Caco-2 (cell line): ENCODE data around the gene STAC2. TPM values are rescaled to one million over a fixed set of nuclear protein-coding genes. Genes with fewer than 3 reads are reported as not detected.

Source experiments
- BruUV-seq: library from RNA; stranded (reverse); fragments of 400-500 nt; replicated peaks from 2 replicates; lab custom pipeline; 2021; lab: Mats Ljungman, UMichigan
- CTCF ChIA-PET: fragments of 300-600 bp; sonication (Branson Sonifier 250); formaldehyde crosslinking; loops from one replicate; lab custom pipeline; 2022; ENCODE audit warnings: antibody characterized with exemption; lab: Charles Lee
- POLR2A ChIA-PET: fragments of 300-600 bp; sonication (Branson Sonifier 250); formaldehyde crosslinking; loops from one replicate; lab custom pipeline; 2022; ENCODE audit warnings: antibody characterized with exemption; lab: Charles Lee
- DNase-seq, 2 experiments: peaks; one replicate each; pipeline versions ENCODE4 v3.0.0 to v3.0.0-alpha.2; 2020 to 2022
- H3K27me3 ChIP-seq: replicated peaks from 2 replicates; pipeline ENCODE4 v1.6.0; 2011; ENCODE audit warnings: low read length; ENCODE audit not compliant: control insufficient read depth, insufficient read depth
- H3K36me3 ChIP-seq: 2 replicates; pipeline ENCODE4 v1.5.1; 2011; ENCODE audit warnings: low read length; ENCODE audit not compliant: control insufficient read depth, insufficient read depth
- H3K4me1 ChIP-seq: fragments of 250-450 bp; sonication (Bioruptor Pico); 2 replicates; pipeline ENCODE4 v1.5.1; 2020; ENCODE audit warnings: mild to moderate bottlenecking
- H3K4me3 ChIP-seq: 2 replicates; pipeline ENCODE4 v1.5.1; 2011; ENCODE audit warnings: low read depth, mild to moderate bottlenecking, control low read depth, low read length
- H3K9me3 ChIP-seq: fragments of 250-450 bp; sonication (Bioruptor Pico); 2 replicates; pipeline ENCODE4 v1.5.1; 2020; ENCODE audit warnings: mild to moderate bottlenecking, moderate library complexity
- H3K27ac Mint-ChIP-seq: one replicate; pipeline ENCODE4 v1.8.0; 2022; ENCODE audit warnings: mixed read lengths; ENCODE audit not compliant: unreplicated experiment
- H3K27me3 Mint-ChIP-seq: one replicate; pipeline ENCODE4 v1.8.0; 2022; ENCODE audit warnings: mixed read lengths; ENCODE audit not compliant: insufficient read depth, unreplicated experiment
- H3K36me3 Mint-ChIP-seq: one replicate; pipeline ENCODE4 v1.8.0; 2022; ENCODE audit warnings: mild to moderate bottlenecking, mixed read lengths; ENCODE audit not compliant: insufficient read depth, unreplicated experiment
- H3K4me1 Mint-ChIP-seq: one replicate; pipeline ENCODE4 v1.8.0; 2022; ENCODE audit warnings: low read depth, mixed read lengths; ENCODE audit not compliant: unreplicated experiment
- H3K4me3 Mint-ChIP-seq: one replicate; pipeline ENCODE4 v1.8.0; 2022; ENCODE audit warnings: mild to moderate bottlenecking, moderate library complexity, mixed read lengths; ENCODE audit not compliant: unreplicated experiment
- H3K9me3 Mint-ChIP-seq: one replicate; pipeline ENCODE4 v1.8.0; 2022; ENCODE audit warnings: mixed read lengths; ENCODE audit not compliant: unreplicated experiment
- intact Hi-C: fragments of 100-400 bp; cut with micrococcal nuclease; formaldehyde crosslinking; loops from one replicate; pipeline ENCODE4 v1.10.0; 2022; ENCODE audit not compliant: unreplicated experiment
- total RNA-seq: library from RNA; stranded (reverse); gene quantifications from 2 replicates; pipeline ENCODE4 v1.2.3, GENCODE V29; 2022
- TF ChIP-seq, protein P1 (sequence below), 2 experiments: fragments of 200-600 bp in 1 of 2; IDR thresholded peaks; 1 replicate in 1 of 2; 2 replicates in 1 of 2; pipeline versions ENCODE4 v1.5.1 to v1.8.0; 2011 to 2022; ENCODE audit warnings: antibody characterized with exemption in 1 of 2, control low read depth in 1 of 2, inconsistent platforms in 1 of 2, low read depth in 1 of 2, low read length in 1 of 2, mild to moderate bottlenecking in 1 of 2, moderate library complexity in 1 of 2; ENCODE audit not compliant: insufficient read depth in 1 of 2, severe bottlenecking in 1 of 2, unreplicated experiment in 1 of 2

STAC2 gene
- total RNA-seq, 1 experiment from 2014 or later: 0.09 TPM

DNA sequence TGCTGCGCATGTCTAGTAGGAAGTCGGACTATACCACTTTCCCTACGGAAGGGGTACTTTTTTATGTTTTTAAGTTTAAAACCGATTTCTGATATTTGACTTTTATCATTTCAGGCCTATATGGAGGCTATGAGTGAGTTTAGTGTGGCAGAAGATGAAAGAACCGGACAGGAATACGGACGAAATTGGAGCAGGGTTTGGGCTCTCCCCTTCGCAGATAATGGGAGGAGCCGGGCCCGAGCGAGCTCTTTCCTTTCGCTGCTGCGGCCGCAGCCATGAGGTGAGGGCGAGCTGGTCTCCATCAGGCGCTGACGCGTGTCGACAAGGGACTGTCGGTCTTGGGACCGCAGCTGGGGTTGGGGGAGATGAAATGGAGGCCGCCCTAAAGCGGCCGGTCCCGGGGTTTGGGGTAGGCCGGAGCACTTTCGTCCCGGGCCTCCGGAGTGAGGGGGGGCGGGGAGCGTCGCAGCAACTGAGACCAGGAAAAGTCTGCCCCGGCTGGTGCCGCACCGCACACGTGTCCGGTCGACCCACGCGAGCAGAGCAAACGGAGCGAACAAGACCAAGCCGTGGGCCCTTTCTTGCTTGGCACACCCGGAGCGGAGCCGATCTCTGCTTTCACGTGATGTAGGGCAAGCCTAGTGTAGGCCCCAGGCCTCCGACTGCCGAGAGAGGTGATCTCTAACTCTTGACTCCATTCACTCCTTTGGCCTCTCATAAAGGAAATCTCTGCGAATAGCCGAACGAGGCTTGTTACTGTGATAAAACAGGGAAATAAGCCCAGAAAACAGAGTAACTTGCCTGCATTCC lies 25.5 kb downstream of the STAC2 start, which contains the start of gene RPL19:
Gene RPL19, plus strand, starts transcription at position 214 of the 810 bp plus-strand sequence. Its CDS starts 62 bp downstream, at position 276.
- ChIA-PET POLR2A (interaction anchor here (0.5 to 1.5 kb wide), 13 partner anchors 31 to 356 kb away, joined by 3 to 23 read pairs (median 7); partner anchors contain the start of genes CDK12, FBXO47, MED1 and RPL23), CTCF (interaction anchor here (0.6 to 1.5 kb wide), 11 partner anchors 8 to 347 kb away, joined by 3 to 15 read pairs (median 8); partner anchors contain the start of gene LASP1)
- Mint-ChIP-seq H3K27me3 (no peaks in the 10 kb centered on the region), H3K4me1 (peaks cover 6% of the 10 kb centered on the region), H3K36me3 (peaks cover 58% of the 10 kb centered on the region), H3K4me3 (peak within 1 kb of the TSS; percentile 87), H3K27ac (peak within 1 kb of the TSS; percentile 99), H3K9me3 (no peaks in the 10 kb centered on the region)
- BruUV-seq: no TSS peak
- DNase-seq: peak; percentile 76 to 82
- Histone ChIP-seq H3K9me3 (no peaks in the 10 kb centered on the region), H3K27me3 (no peaks in the 10 kb centered on the region), H3K4me1 (peaks cover 15% of the 10 kb centered on the region), H3K36me3 (peaks cover 13% of the 10 kb centered on the region), H3K4me3 (peak within 1 kb of the TSS; percentile 87)
- intact Hi-C loops: no loop called here
- TF ChIP-seq, protein P1, sequence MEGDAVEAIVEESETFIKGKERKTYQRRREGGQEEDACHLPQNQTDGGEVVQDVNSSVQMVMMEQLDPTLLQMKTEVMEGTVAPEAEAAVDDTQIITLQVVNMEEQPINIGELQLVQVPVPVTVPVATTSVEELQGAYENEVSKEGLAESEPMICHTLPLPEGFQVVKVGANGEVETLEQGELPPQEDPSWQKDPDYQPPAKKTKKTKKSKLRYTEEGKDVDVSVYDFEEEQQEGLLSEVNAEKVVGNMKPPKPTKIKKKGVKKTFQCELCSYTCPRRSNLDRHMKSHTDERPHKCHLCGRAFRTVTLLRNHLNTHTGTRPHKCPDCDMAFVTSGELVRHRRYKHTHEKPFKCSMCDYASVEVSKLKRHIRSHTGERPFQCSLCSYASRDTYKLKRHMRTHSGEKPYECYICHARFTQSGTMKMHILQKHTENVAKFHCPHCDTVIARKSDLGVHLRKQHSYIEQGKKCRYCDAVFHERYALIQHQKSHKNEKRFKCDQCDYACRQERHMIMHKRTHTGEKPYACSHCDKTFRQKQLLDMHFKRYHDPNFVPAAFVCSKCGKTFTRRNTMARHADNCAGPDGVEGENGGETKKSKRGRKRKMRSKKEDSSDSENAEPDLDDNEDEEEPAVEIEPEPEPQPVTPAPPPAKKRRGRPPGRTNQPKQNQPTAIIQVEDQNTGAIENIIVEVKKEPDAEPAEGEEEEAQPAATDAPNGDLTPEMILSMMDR (IDR thresholded peaks at IDR 0.05; ENCODE audit: insufficient read depth in 1 of 2, low read depth in 1 of 2, low read length in 1 of 2, severe bottlenecking in 1 of 2, unreplicated experiment in 1 of 2): no peak

GRCh38 chr17:39199820-39200069 lies 26.0 kb downstream of the STAC2 start:
- H3K36me3 ChIP-seq: peaks cover 12% of the 10 kb centered on the region

GRCh38 chr17:39198186-39198566 lies 27.6 kb downstream of the STAC2 start:
- no peaks in the 10 kb centered on the region for H3K27me3 Mint-ChIP-seq
- DNase-seq: no peak
- peaks cover 10% of the 10 kb centered on the region for H3K36me3 ChIP-seq
- TF ChIP-seq, protein P1 (IDR thresholded peaks at IDR 0.05; ENCODE audit: insufficient read depth in 1 of 2, low read depth in 1 of 2, low read length in 1 of 2, severe bottlenecking in 1 of 2, unreplicated experiment in 1 of 2): no peak
- CTCF ChIA-PET: interaction anchor here (0.9 to 1.1 kb wide), 2 partner anchors 18 to 215 kb away, joined by 3 read pairs; no protein-coding TSS in a partner anchor
- H3K9me3 Mint-ChIP-seq: no peaks in the 10 kb centered on the region
- peaks cover 15% of the 10 kb centered on the region for H3K4me1 ChIP-seq
- POLR2A ChIA-PET: no interaction called here
- peaks cover 6% of the 10 kb centered on the region for H3K4me1 Mint-ChIP-seq
- peak overlapping the region; percentile 79 for H3K4me3 ChIP-seq
- BruUV-seq: no TSS peak
- peaks cover 37% of the 10 kb centered on the region for H3K36me3 Mint-ChIP-seq
- intact Hi-C loops: no loop called here
- no peaks in the 10 kb centered on the region for H3K9me3 ChIP-seq
- no peaks in the 10 kb centered on the region for H3K27me3 ChIP-seq
- no peak overlapping the region for H3K27ac Mint-ChIP-seq
- H3K4me3 Mint-ChIP-seq: peak overlapping the region; percentile 87

More at GRCh38 chr17:39199820-39200069, 26.0 kb downstream of the STAC2 start:
- POLR2A ChIA-PET: interaction anchor here (0.5 to 1.5 kb wide), 12 partner anchors 31 to 346 kb away, joined by 3 to 23 read pairs (median 6); partner anchors contain the start of genes CDK12, FBXO47, MED1 and RPL23
- Mint-ChIP-seq H3K27ac (peak overlapping the region; percentile 99), H3K27me3 (no peaks in the 10 kb centered on the region), H3K9me3 (no peaks in the 10 kb centered on the region), H3K36me3 (peaks cover 53% of the 10 kb centered on the region), H3K4me3 (peak overlapping the region; percentile 87), H3K4me1 (peaks cover 6% of the 10 kb centered on the region)
- no peaks in the 10 kb centered on the region for H3K27me3 ChIP-seq
- H3K4me1 ChIP-seq: peaks cover 15% of the 10 kb centered on the region
- DNase-seq: peak; percentile 87 to 94
- no peaks in the 10 kb centered on the region for H3K9me3 ChIP-seq
- intact Hi-C loops: no loop called here
- CTCF ChIA-PET: interaction anchor here (0.6 to 1.5 kb wide), 11 partner anchors 9 to 348 kb away, joined by 3 to 15 read pairs (median 8); partner anchors contain the start of gene LASP1
- TF ChIP-seq, protein P1 (IDR thresholded peaks at IDR 0.05; ENCODE audit: insufficient read depth in 1 of 2, low read depth in 1 of 2, low read length in 1 of 2, severe bottlenecking in 1 of 2, unreplicated experiment in 1 of 2): no peak
- H3K4me3 ChIP-seq: peak overlapping the region; percentile 87
- BruUV-seq: no TSS peak
